Skeletal muscle satellite cell (primary cell): ENCODE data around the gene TEX101.
"Not testable (repeated sequence)": the region's sequence is repeated elsewhere in the genome, so short reads cannot be mapped to it uniquely, and the experiment has no call there.

Source experiments
- H3K27me3 ChIP-seq: 2 replicates; pipeline ENCODE4 v1.7.0; 2013; ENCODE audit warnings: low read length; ENCODE audit not compliant: control insufficient read depth, insufficient read depth
- H3K36me3 ChIP-seq: 2 replicates; pipeline ENCODE4 v1.7.0; 2013; ENCODE audit warnings: mild to moderate bottlenecking, control low read depth, low read length; ENCODE audit not compliant: insufficient read depth
- H3K4me1 ChIP-seq: 2 replicates; pipeline ENCODE4 v1.7.0; 2013; ENCODE audit warnings: low read length; ENCODE audit not compliant: control insufficient read depth, insufficient read depth
- H3K4me2 ChIP-seq: 2 replicates; pipeline ENCODE4 v1.7.0; 2013; ENCODE audit warnings: mild to moderate bottlenecking, low read length
- H3K4me3 ChIP-seq: 2 replicates; pipeline ENCODE4 v1.7.0; 2013; ENCODE audit warnings: low read length
- H3K9ac ChIP-seq: 2 replicates; pipeline ENCODE4 v1.7.0; 2013; ENCODE audit warnings: mild to moderate bottlenecking, low read depth, low read length, moderate library complexity
- H3K9me3 ChIP-seq: replicated peaks from 2 replicates; pipeline ENCODE4 v1.7.0; 2013; ENCODE audit warnings: mild to moderate bottlenecking, control low read depth, low read length

TEX101 gene

GRCh38 chr19:43422000-43422688 lies 7.5 kb downstream of the TEX101 start:
- H3K27me3 ChIP-seq: peaks cover 12% of the 10 kb centered on the region
- H3K36me3 ChIP-seq: no peaks in the 10 kb centered on the region
- no peak overlapping the region for H3K4me2 ChIP-seq
- no peak overlapping the region for H3K4me3 ChIP-seq
- H3K4me1 ChIP-seq: no peaks in the 10 kb centered on the region
- no peaks in the 10 kb centered on the region for H3K9me3 ChIP-seq
- H3K9ac ChIP-seq: no peak overlapping the region

- Histone ChIP-seq H3K36me3 (no peaks in the 10 kb centered on the region), H3K4me1 (no peaks in the 10 kb centered on the region), H3K9me3 (no peaks in the 10 kb centered on the region), H3K4me3 (no peak overlapping the region), H3K4me2 (no peak overlapping the region), H3K9ac (no peak overlapping the region), H3K27me3 (peaks cover 12% of the 10 kb centered on the region)
Measured at GRCh38 chr19:43422689-43423066, 8.0 kb downstream of the TEX101 start.

- Histone ChIP-seq H3K4me3 (no peak overlapping the region), H3K9me3 (no peaks in the 10 kb centered on the region), H3K4me2 (no peak overlapping the region), H3K9ac (no peak overlapping the region), H3K27me3 (peaks cover 12% of the 10 kb centered on the region), H3K4me1 (no peaks in the 10 kb centered on the region), H3K36me3 (no peaks in the 10 kb centered on the region)
Measured at GRCh38 chr19:43423779-43424178, 9.1 kb downstream of the TEX101 start.

- Histone ChIP-seq H3K9me3 (no peaks in the 10 kb centered on the region), H3K4me2 (no peak overlapping the region), H3K36me3 (no peaks in the 10 kb centered on the region), H3K4me1 (no peaks in the 10 kb centered on the region), H3K4me3 (no peak overlapping the region), H3K9ac (no peak overlapping the region), H3K27me3 (peaks cover 12% of the 10 kb centered on the region)
Measured at GRCh38 chr19:43425567-43426392, 11.1 kb downstream of the TEX101 start.

- Histone ChIP-seq H3K36me3 (no peaks in the 10 kb centered on the region), H3K27me3 (peaks cover 6% of the 10 kb centered on the region), H3K9ac (no peak overlapping the region), H3K9me3 (no peaks in the 10 kb centered on the region), H3K4me1 (no peaks in the 10 kb centered on the region), H3K4me2 (no peak overlapping the region), H3K4me3 (no peak overlapping the region)
Measured at GRCh38 chr19:43429395-43429794, 14.7 kb downstream of the TEX101 start.

- Histone ChIP-seq H3K9ac (no peak overlapping the region), H3K4me3 (no peak overlapping the region), H3K27me3 (peaks cover 6% of the 10 kb centered on the region)
Measured at GRCh38 chr19:43430142-43430710, 15.5 kb downstream of the TEX101 start.

GRCh38 chr19:43430976-43431375 lies 16.3 kb downstream of the TEX101 start:
- Histone ChIP-seq H3K4me3 (no peak overlapping the region), H3K4me1 (no peaks in the 10 kb centered on the region), H3K4me2 (no peak overlapping the region), H3K27me3 (peaks cover 6% of the 10 kb centered on the region), H3K9me3 (no peaks in the 10 kb centered on the region), H3K36me3 (no peaks in the 10 kb centered on the region), H3K9ac (no peak overlapping the region)

More at GRCh38 chr19:43430142-43430710, 15.5 kb downstream of the TEX101 start:
- no peaks in the 10 kb centered on the region for H3K36me3 ChIP-seq
- no peak overlapping the region for H3K4me2 ChIP-seq
- no peaks in the 10 kb centered on the region for H3K4me1 ChIP-seq
- H3K9me3 ChIP-seq: no peaks in the 10 kb centered on the region

GRCh38 chr19:43433358-43433673 lies 18.6 kb downstream of the TEX101 start:
- Histone ChIP-seq H3K27me3 (no peaks in the 10 kb centered on the region), H3K4me3 (no peak overlapping the region), H3K36me3 (no peaks in the 10 kb centered on the region), H3K4me1 (peaks cover under 1% of the 10 kb centered on the region), H3K9me3 (no peaks in the 10 kb centered on the region), H3K4me2 (no peak overlapping the region), H3K9ac (no peak overlapping the region)

- H3K4me3 ChIP-seq: no peak overlapping the region
- H3K9ac ChIP-seq: no peak overlapping the region
- H3K36me3 ChIP-seq: no peaks in the 10 kb centered on the region
Measured at GRCh38 chr19:43433689-43434088, 19.0 kb downstream of the TEX101 start.

GRCh38 chr19:43435775-43436174 lies 21.1 kb downstream of the TEX101 start:
- no peak overlapping the region for H3K4me2 ChIP-seq
- no peak overlapping the region for H3K4me3 ChIP-seq
- no peak overlapping the region for H3K9ac ChIP-seq
- no peaks in the 10 kb centered on the region for H3K9me3 ChIP-seq
- no peaks in the 10 kb centered on the region for H3K36me3 ChIP-seq
- H3K27me3 ChIP-seq: no peaks in the 10 kb centered on the region
- H3K4me1 ChIP-seq: peaks cover 8% of the 10 kb centered on the region

More at GRCh38 chr19:43433689-43434088, 19.0 kb downstream of the TEX101 start:
- Histone ChIP-seq H3K27me3 (no peaks in the 10 kb centered on the region), H3K4me1 (peaks cover 4% of the 10 kb centered on the region), H3K4me2 (no peak overlapping the region), H3K9me3 (no peaks in the 10 kb centered on the region)

- H3K36me3 ChIP-seq, H3K9ac ChIP-seq, H3K27me3 ChIP-seq, H3K4me3 ChIP-seq, H3K4me2 ChIP-seq, H3K4me1 ChIP-seq, H3K9me3 ChIP-seq: not testable (repeated sequence)
Measured at GRCh38 chr19:43437284-43437683, 22.6 kb downstream of the TEX101 start.
